Epithelial cell of proximal tubule (primary cell): ENCODE measurements around the gene STT3B. TPM values are rescaled to one million over a fixed set of nuclear protein-coding genes. Genes with fewer than 3 reads are reported as not detected.
A peak's percentile ranks its signal among the peaks of the same experiment; 100 is the strongest.

Source experiments
- DNase-seq: peaks from one replicate; pipeline ENCODE4 v3.0.0-alpha.2; 2011; ENCODE audit warnings: low read depth
- H3K4me3 ChIP-seq: 2 replicates; pipeline ENCODE4 v1.5.1; 2011; ENCODE audit warnings: low read depth, mild to moderate bottlenecking, low read length
- total RNA-seq: library from RNA; depleted of rRNA; stranded (reverse); fragments of >200 nt; gene quantifications from 2 replicates; pipeline ENCODE4 v1.2.3, GENCODE V29; 2015
- TF ChIP-seq, protein P1 (sequence below): conservative IDR thresholded peaks from 2 replicates; pipeline ENCODE4 v1.5.1; 2012; ENCODE audit warnings: low read depth, mild to moderate bottlenecking, low read length

Gene STT3B
- total RNA-seq, 1 donor from 2014 or later = 92.8 TPM

DNA sequence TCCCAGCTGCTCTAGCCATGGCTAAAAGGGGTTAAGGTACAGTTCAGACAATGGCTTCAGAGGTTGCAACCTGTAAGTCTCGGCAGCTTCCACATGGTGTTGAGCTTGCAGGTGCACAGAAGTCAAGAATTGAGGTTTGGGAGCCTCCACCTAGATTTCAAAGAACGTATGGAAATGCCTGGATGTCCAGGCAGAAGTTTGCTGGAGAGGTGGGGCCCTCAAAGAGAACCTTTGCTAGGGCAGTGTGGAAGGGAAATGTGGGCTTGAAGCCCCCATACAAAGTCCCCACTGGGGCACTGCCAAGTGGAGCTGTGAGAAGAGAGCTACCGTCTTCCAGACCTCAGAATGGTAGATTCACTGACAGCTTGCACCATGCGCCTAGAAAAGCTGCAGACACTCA, 73.7 kb downstream of the STT3B start:
- no peak overlapping the region for H3K4me3 ChIP-seq
- no peak for DNase-seq
- TF ChIP-seq, protein P1, sequence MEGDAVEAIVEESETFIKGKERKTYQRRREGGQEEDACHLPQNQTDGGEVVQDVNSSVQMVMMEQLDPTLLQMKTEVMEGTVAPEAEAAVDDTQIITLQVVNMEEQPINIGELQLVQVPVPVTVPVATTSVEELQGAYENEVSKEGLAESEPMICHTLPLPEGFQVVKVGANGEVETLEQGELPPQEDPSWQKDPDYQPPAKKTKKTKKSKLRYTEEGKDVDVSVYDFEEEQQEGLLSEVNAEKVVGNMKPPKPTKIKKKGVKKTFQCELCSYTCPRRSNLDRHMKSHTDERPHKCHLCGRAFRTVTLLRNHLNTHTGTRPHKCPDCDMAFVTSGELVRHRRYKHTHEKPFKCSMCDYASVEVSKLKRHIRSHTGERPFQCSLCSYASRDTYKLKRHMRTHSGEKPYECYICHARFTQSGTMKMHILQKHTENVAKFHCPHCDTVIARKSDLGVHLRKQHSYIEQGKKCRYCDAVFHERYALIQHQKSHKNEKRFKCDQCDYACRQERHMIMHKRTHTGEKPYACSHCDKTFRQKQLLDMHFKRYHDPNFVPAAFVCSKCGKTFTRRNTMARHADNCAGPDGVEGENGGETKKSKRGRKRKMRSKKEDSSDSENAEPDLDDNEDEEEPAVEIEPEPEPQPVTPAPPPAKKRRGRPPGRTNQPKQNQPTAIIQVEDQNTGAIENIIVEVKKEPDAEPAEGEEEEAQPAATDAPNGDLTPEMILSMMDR = no peak

DNA sequence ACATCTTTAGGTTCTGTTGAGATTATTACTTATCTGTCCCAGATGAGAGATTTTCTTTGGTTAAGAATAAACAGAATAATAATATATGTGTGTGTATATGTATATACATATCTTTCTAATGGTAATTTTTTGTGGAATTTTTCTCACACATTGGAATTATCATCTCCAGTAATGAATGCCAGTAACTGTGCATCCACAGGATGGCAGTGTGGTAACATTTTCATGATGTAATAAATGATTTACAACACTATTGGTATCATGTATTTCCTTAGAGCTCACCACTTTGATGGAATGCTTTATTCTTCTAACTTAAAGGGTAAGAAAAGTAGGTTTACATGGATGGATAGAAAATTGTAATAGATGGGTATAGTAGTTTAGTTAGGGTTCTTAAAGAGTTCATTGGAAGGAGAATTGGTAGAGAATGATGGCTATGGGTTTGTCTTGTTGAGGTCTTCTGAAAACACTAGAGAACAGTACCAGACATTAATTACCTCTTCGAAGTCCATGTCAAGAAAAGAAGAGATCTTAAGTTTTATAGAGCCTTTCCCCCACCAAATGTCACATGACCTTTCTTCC, 78.1 kb downstream of the STT3B start:
- no peak for DNase-seq
- TF ChIP-seq, protein P1 = peak; percentile 68
- no peak overlapping the region for H3K4me3 ChIP-seq

DNA sequence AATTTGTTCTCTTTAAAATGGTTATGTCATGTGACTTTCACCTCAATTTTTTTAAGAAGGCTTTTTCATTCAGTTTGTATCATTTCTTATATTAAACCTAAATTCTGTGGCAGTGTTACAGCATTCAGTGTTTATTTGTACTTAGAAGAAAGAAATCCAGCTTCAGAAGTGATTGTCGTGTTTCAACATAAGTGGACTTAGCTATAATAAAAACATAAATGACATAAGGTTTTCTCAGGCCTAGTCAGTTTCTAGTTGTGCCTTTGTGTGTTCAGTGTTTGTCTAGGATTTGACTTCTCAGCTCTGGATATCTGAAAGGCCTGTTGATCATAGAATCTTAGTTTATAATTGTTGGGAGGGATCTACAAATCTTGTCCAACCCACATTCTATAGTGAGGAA, 80.5 kb downstream of the STT3B start:
- TF ChIP-seq, protein P1 = no peak
- H3K4me3 ChIP-seq = no peak overlapping the region
- no peak for DNase-seq

DNA sequence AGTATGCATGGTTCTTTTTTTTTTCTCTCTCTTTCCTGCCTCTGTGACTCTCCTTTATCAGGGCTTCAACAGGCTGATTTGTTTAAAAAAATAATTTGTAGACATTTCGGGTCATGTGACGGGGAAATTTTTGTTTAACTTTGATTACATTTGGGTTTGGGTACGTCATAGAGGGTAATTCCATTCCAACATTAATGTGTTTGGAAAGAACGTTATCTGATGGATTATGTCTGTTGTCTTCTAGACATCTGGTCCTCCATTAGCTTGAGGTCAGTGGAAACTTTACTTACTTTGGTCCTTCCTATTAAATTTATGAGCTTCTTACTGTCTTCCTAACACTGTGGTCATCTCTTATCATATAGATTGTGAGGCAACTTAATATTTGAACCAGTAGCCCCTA, 80.9 kb downstream of the STT3B start:
- no peak overlapping the region for H3K4me3 ChIP-seq
- TF ChIP-seq, protein P1 = no peak
- DNase-seq = no peak

DNA sequence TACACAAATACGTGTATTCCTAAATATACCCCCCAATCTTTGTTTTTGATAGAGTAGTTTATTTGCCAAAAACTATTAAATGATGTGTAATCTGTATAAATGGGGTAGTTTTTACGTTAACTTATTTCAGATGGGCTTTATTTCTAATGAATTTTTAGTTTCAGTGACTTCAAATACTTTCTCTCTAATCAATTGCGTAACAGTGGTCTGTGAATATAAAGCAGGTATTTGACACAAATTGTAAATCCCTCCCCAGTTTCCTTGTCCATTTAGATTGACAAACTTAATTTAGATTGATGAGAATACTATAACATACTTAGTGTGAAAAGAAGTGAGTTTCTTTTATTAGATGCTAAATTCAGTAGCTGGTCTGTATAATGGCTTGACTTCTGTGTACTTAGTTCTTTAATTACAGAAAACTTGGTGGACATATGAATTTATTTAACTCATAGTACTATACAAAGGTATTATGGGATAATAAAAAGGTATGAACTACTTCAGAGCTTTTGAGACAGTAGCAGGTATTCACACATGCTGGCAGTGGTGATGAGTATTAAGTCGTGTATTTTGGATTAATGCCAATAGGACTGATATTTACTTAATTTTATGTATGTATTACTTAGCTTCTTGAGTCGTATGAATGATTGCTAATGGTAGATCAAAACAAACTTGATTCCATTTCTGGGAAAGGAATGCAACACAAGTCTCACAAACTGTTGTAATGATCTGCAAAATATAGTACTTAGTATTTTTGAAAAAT, 81.6 kb downstream of the STT3B start:
- TF ChIP-seq, protein P1 = no peak
- no peak overlapping the region for H3K4me3 ChIP-seq
- no peak for DNase-seq

DNA sequence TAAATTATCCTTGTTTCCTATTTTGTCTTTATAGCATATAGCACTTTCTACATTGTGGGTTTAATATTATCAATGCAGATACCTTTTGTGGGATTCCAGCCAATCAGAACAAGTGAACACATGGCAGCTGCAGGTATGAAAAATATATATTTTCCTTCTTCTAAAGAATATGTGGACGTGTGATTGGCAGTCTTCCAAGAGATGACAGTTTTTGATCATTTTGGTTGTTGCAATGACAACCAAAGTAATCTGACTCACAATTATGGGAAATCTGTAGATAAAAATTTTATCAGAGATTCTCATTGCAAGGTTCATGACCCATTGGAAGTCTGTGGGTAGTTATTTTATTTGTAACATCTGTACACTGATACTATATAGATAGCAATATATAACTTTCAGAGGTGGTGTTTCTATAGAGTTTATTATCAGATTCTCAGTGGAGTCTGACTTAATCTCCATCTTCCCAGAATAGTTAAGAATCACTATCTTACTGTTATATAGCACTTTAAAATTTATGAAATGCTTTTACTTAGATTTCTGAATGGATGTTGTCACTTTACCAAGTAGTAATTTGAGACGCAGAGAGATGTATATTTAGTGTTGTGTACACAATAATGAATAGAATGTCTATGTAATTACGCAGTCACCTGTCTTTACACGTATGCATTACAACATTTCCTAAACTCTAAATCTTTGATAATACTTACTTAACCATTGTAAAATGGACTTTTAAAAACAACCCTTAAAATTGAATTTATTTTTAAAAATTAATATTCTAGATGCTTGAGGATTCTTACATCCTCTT, 82.5 kb downstream of the STT3B start:
- no peak for DNase-seq
- no peak overlapping the region for H3K4me3 ChIP-seq
- TF ChIP-seq, protein P1 = no peak
